ENCODE data around the gene HSDL2.
"Not testable (repeated sequence)": the region's sequence is repeated elsewhere in the genome, so short reads cannot be mapped to it uniquely, and the experiment has no call there.

Gene HSDL2

DNA sequence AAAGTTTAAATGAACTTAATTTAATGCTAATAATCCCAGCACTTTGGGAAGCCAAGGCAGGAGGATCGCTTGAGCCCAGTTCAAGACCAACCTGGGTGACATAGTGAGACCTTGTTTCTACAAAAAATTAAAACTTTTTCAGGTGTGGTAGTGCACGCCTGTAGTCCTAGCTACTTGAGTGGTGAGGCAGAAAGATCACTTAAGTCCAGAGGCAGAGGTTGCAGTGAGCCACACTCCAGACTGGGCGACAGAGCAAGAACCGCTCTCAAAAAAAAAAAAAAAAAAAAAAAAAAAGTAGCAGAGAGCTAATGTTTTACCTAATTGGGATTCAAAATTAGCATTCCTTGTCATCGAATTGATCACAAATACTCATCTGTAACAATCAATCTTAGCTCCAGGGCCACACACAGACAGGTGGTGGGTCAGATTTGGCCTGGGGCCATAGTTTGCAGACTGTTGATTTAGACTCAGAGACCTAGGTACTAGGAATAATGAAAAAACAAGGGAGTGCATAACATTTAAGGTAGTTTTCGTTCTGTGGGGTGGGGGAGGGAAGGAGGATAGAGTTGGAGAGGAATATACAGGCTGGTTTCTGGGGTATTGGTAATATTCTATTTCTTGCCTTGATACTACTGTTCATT lies 21.4 kb downstream of the HSDL2 start:
- DNase-seq: no peak

GRCh38 chr9:112403614-112404201 lies 23.8 kb downstream of the HSDL2 start:
- DNase-seq: no peak

DNA sequence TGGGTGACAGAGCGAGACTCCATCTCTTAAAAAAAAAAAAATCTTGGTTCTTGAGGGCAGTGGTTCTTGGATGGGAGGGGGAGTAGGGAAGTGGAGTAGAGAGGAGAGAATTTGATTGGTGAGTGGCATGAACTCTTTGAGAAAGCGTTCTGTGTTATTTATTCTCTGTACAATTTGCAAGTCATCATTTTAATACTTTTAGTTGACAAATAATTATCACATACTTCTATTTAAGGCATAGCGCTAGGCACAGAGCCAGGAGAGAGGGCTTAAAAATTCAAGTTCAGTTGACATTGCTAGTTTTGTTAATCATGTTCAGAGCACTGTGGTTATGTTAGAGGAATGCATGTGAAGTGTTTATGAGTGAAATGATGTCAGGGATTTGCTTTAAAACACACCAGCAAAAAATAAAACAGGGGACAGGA lies 24.6 kb downstream of the HSDL2 start:
- DNase-seq: no peak

- DNase-seq: no peak
These were observed 28.4 kb downstream of the HSDL2 start for GRCh38 chr9:112408275-112408674.

DNA sequence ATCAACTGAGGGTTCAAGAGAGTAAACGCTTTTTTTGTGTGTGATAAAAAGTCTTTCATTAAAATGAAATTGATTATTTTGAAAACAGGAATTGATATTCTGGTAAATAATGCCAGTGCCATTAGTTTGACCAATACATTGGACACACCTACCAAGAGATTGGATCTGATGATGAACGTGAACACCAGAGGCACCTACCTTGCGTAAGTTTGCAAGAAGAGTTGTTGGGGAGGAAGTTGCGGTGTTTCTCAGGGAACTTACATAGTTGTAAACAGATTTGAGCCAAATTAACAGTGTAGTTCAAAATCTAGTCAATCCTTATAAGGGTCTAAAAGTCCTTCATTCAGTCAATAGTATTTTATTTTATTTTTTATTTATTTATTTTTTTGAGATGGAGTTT lies 28.9 kb downstream of the HSDL2 start:
- no peak for DNase-seq

DNA sequence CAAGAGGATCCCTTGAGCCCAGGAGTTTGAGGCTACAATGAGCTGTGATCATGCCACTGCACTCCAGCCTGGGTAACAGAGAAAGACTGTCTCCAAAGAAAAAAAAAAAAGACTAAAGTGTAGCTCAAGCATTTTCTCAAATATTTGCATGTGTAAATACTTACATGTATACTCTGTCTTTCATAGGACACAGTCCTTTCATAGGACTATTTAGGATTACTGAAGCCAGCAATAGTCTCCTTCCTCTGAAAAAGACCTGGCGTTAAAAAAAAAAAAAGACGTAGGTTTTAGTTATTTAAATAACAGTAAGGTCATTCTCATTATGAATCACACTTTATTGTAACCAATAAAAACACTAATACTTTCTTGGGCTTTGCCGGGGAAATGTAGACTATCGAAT lies 29.9 kb downstream of the HSDL2 start:
- no peak for DNase-seq

DNA sequence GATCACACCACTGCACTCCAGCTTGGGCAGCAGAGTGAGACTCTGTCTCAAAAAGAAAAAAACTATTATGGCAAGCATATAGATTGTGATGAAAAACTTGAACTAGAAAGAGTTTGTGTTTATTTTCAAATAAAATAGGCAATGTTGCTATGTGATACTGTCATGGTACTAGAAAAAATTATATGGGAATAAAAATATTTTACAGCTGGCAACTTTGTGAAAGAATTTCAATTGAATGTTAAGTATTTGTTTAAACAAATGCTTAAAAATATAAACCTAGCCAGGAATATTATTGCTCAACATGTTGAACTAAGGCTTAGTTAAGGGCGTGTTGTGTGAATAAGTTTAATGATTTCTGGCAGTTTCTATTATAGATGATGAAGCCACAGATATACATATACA lies 31.7 kb downstream of the HSDL2 start:
- DNase-seq: no peak

DNA sequence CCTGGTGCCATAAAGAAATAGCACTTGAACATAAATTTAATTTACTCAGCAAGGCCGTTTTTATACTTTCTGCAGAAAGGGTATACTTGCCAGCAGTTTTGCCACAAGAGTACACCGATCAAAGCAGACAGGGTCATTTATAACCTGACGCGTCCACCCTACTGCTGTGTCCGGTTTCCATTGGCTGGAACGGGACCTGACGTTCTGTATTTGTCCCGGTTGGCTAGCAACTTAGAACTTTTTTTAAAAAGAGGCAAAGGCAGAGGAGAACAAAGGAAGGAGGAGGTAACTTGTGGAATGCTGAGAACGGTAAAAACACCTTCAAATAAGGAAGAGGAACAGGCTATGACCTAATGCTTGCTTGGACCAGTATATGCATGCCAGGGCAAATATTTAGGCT lies 33.8 kb downstream of the HSDL2 start:
- not testable (repeated sequence) for DNase-seq

DNA sequence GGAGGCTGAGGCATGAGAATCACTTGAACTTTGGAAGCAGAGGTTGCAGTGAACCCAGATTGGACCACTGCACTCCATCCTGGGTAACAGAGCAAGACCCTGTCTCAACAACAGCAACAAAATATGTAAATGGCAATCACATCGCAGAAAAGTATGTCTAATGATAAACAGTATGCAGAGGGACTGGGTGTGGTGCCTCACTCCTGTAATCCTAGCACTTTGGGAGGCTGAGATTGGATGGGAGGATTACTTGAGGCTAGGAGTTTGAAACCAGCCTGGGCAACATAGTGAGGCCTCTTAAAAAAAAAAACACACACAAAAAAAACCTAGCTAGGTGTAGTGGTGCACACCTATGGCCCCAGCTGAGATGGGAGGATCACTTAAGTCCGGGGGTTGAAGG lies 40.3 kb downstream of the HSDL2 start:
- DNase-seq: no peak

GRCh38 chr9:112421771-112422222 lies 41.9 kb downstream of the HSDL2 start:
- no peak for DNase-seq

GRCh38 chr9:112422417-112423148 lies 42.7 kb downstream of the HSDL2 start:
- DNase-seq: no peak

- DNase-seq: no peak
These were observed 50.2 kb downstream of the HSDL2 start for GRCh38 chr9:112430006-112430522.

DNA sequence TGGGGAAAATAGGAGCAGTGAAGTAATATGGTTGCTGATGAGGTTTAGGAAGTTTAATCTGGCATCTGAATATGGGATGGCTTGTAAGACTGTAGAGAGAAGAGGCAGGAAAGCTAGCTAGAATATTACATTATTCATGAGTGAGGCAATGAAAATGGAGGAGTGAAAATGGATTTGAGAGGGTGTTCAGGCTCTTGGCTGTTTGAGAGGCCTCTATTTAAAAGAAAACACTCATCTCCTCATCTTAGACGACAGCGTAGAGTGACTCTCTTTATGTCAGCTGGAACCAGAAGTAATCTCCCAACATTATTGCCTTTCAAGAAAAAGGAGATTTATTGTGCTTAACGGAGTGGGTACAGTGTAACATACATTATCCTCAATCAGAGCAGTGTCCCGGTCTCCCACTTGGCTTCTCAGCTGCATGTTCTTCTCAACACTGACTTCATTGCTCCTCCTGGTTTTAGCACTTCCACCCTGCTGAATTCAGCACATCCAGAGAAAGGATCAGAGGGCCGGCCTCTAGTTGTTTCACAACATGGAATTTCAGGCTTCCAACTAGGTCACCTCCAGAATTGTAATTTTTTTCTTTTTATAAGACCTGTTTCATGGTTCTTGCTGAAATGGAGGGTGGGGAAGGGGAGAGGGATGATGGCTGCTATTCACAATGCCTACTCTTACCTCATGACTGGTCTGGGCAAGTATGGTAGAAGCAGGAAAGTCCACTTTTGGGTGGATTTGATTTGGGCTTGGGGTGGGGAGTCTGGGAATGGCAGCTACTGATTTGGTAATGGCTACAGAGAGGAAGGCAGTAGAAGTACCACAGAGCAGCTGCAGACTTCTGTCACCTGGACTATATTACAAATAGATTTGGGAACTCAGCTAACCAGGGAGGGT lies 53.8 kb downstream of the HSDL2 start:
- DNase-seq: no peak

DNA sequence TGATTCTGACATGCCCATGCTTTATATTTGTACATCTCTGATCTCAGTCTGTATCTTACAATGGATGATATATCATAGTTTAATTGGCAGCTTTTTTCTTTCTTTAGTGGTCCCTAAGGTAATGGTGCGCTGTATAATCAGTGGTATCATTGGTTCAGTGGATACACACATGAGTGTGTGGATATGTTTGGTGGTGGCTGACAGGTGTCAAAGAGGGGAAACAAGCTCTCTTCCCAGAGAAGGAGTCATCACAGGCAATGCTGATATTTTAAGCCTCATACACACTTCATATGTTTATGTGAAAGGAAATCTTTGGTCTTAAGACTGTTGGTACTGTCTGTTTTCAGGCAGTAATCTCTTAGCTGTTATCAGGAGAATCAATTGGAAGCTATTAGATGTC lies 54.6 kb downstream of the HSDL2 start:
- DNase-seq: no peak

GRCh38 chr9:112437406-112437805 lies 57.5 kb downstream of the HSDL2 start:
- DNase-seq: no peak

DNA sequence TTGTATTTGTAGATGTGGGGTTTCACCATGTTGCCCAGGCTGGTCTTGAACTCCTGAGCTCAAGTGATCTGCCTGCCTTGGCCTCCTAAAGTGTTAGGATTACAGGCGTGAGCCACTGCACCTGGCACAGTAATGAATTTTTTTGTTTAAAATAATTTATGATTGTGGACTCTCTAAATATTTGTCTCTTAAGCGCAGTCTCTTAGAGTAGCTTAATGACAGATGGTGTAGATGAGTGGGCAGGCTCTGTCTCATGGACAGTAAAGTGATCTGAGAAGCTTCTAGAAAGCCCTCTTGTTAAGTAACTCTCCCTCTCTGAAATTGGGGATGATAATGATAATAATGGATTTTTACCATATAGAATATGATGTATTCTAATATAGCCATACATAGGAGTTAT lies 59.3 kb downstream of the HSDL2 start:
- DNase-seq: no peak

- no peak for DNase-seq
These were observed 59.9 kb downstream of the HSDL2 start for GRCh38 chr9:112439825-112440224.

DNA sequence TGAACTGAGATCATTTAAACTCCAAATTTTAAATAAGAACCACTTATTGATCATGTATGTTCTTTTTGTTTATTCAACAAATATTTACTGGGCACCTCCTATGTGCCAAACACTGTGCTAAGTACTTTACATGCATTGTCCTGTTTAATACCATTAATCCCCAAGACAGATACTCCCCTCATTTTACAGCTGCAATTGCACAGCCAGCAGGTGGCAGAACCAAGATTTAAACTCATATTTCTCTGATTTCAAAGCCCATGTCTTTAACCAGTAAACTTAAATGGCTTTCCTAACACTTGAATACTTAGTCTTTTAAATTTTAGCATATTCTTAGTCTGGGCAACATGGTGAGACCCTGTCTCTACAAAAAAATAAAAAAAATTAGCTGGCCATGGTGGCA lies 63.3 kb downstream of the HSDL2 start:
- DNase-seq: no peak

DNA sequence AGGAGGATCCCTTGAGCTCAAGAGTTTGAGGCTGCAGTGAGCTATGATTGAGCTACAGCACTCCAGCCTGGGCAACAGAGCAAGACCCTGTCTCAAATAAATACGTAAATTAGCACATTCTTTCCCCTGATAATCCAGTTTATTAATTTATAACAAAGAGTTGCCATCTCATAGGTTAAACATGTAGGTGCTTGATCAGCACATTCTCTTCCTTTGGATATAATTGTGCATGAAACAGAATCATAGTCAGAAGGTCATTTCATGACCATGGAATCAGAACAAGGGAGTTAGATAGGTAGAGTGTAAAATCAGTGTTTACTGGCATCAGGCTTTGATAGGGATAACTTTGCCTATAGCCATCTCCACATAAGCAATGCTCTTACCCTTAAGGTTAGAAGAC lies 63.7 kb downstream of the HSDL2 start:
- DNase-seq: no peak

- DNase-seq: no peak
These were observed 65.3 kb downstream of the HSDL2 start for GRCh38 chr9:112445196-112445595.

DNA sequence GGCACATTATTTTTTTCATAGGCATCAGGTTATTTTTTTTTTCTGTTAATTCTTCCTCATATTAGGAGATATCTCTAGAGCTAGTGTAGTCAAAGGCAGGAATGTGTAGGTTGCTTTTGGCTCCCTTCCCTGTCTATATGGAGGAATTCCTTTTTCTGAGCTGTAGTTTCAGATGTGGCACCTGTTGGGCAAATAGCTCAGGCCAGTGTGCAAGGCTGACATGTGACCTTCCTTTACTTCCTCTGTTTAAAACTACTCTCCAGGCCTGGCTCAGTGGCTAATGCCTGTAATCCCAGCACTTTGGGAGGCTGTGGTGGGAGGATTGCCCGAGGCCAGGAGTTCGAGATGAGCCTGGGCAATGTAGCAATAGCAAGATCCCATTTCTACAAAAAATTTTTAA lies 66.2 kb downstream of the HSDL2 start:
- no peak for DNase-seq

DNA sequence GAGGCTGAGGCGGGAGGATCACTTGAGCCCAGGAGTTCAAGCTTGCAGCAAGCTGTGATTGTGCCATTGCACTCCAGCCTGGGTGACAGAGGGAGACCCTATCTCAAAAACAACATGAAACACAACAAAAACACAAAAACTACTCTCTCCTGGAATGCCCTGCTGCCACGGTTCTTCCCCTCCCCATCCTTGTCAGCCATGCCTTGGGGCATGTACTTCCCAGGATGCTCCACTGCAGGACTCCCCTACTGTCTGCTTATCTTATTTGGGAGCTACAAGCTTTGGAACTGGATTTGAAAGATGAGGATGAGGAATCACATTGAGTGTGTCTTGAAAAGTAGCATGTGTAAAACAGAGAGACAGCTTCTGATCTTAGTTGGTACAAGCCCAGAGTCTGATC lies 66.6 kb downstream of the HSDL2 start:
- DNase-seq: no peak

- no peak for DNase-seq
These were observed 67.4 kb downstream of the HSDL2 start for GRCh38 chr9:112447283-112447761.
